ENCODE results near the gene GNS.

The GNS gene

GRCh38 chr12:64733857-64734256, 25.3 kb downstream of the GNS start:
- DNase-seq: no peak

GRCh38 chr12:64731683-64732082, 27.5 kb downstream of the GNS start:
- DNase-seq: no peak

GRCh38 chr12:64730588-64730969, 28.6 kb downstream of the GNS start:
- DNase-seq: no peak

GRCh38 chr12:64729909-64730587, 29.2 kb downstream of the GNS start:
- DNase-seq: no peak

- no peak for DNase-seq
These were observed 34.9 kb downstream of the GNS start for GRCh38 chr12:64724201-64724745.

- DNase-seq: no peak
These were observed 35.6 kb downstream of the GNS start for GRCh38 chr12:64723630-64724029.

GRCh38 chr12:64722835-64723234, 36.4 kb downstream of the GNS start:
- DNase-seq: no peak

- DNase-seq: no peak
These were observed 38.3 kb downstream of the GNS start for GRCh38 chr12:64720884-64721283.

- no peak for DNase-seq
These were observed 40.6 kb downstream of the GNS start for GRCh38 chr12:64718649-64719048.

- no peak for DNase-seq
These were observed 42.3 kb downstream of the GNS start for GRCh38 chr12:64716839-64717455.

- DNase-seq: no peak
These were observed 42.8 kb downstream of the GNS start for GRCh38 chr12:64716371-64716770.

- peak; percentile 43 for DNase-seq
These were observed 44.6 kb downstream of the GNS start for GRCh38 chr12:64714551-64714968.

GRCh38 chr12:64713376-64713775, 45.8 kb downstream of the GNS start:
- no peak for DNase-seq

GRCh38 chr12:64709429-64709828, 49.8 kb downstream of the GNS start:
- no peak for DNase-seq

GRCh38 chr12:64707926-64708325, 51.3 kb downstream of the GNS start:
- no peak for DNase-seq

- DNase-seq: no peak
These were observed 51.8 kb downstream of the GNS start for GRCh38 chr12:64707362-64707761.

- no peak for DNase-seq
These were observed 52.3 kb downstream of the GNS start for GRCh38 chr12:64706857-64707256.

- DNase-seq: no peak
These were observed 52.9 kb downstream of the GNS start for GRCh38 chr12:64706306-64706705.

- DNase-seq: no peak
These were observed 57.9 kb downstream of the GNS start for GRCh38 chr12:64701283-64701682.

GRCh38 chr12:64700532-64700931, 58.7 kb downstream of the GNS start:
- DNase-seq: no peak

- DNase-seq: no peak
These were observed 59.6 kb downstream of the GNS start for GRCh38 chr12:64699504-64700115.

- DNase-seq: no peak
These were observed 63.0 kb downstream of the GNS start for GRCh38 chr12:64696080-64696741.

- no peak for DNase-seq
These were observed 63.7 kb downstream of the GNS start for GRCh38 chr12:64695550-64695949.
